ENCODE measurements around the gene USP21.

GRCh38 chr1:161215076-161215475 lies 55.8 kb downstream of the USP21 start, which contains the start of gene FCER1G:
- no peak for TF ChIP-seq CTCF (IDR thresholded peaks at IDR 0.05; ENCODE audit: low read length)
- no peak for TF ChIP-seq EZH2 (IDR thresholded peaks at IDR 0.05; ENCODE audit: borderline replicate concordance, low read length)

Measured in OCI-LY1 (cell line).